ENCODE measurements around the gene CCDC30. TPM values are rescaled to one million over a fixed set of nuclear protein-coding genes. Genes with fewer than 3 reads are reported as not detected.

Gene CCDC30
- total RNA-seq, 4 donors from 2014 or later: 1.5 to 11.0 (median 6.0) TPM

DNA sequence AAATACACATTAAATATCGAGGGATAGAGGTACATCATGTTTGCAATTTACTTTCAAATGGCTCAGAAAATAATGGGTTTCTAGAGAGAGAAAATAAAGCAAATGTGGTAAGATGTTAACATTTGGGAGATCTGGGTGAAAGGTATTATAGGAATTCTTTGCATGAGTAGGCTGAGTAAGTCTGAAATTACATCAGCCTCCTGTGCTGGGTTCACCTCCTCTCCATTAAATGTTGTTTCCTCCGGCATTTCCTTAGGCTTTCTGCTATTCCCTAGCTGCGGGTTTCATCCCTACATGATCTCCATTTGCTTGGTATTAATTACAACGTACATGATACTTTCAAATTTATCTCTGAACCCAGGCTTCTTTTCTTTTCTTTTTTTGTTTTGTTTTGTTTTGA is 38.9 kb upstream of the CCDC30 start:
- H3K9me3 ChIP-seq: no peaks in the 10 kb centered on the region
- peaks cover 4 to 6% of the 10 kb centered on the region in 2 donors for H3K4me1 ChIP-seq
- intact Hi-C loops (cut with DNase I; ENCODE audit: low total_unique reads): no loop called here
- TF ChIP-seq, protein P1, sequence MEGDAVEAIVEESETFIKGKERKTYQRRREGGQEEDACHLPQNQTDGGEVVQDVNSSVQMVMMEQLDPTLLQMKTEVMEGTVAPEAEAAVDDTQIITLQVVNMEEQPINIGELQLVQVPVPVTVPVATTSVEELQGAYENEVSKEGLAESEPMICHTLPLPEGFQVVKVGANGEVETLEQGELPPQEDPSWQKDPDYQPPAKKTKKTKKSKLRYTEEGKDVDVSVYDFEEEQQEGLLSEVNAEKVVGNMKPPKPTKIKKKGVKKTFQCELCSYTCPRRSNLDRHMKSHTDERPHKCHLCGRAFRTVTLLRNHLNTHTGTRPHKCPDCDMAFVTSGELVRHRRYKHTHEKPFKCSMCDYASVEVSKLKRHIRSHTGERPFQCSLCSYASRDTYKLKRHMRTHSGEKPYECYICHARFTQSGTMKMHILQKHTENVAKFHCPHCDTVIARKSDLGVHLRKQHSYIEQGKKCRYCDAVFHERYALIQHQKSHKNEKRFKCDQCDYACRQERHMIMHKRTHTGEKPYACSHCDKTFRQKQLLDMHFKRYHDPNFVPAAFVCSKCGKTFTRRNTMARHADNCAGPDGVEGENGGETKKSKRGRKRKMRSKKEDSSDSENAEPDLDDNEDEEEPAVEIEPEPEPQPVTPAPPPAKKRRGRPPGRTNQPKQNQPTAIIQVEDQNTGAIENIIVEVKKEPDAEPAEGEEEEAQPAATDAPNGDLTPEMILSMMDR (IDR thresholded peaks at IDR 0.05): no peak
- no peak for TF ChIP-seq POLR2A (IDR thresholded peaks at IDR 0.05)
- H3K4me3 ChIP-seq: no peak overlapping the region
- no peaks in the 10 kb centered on the region for H3K27me3 ChIP-seq
- no peak overlapping the region for H3K27ac ChIP-seq
- DNase-seq: no peak
- peaks cover 0 to 3% of the 10 kb centered on the region in 2 donors for H3K36me3 ChIP-seq

DNA sequence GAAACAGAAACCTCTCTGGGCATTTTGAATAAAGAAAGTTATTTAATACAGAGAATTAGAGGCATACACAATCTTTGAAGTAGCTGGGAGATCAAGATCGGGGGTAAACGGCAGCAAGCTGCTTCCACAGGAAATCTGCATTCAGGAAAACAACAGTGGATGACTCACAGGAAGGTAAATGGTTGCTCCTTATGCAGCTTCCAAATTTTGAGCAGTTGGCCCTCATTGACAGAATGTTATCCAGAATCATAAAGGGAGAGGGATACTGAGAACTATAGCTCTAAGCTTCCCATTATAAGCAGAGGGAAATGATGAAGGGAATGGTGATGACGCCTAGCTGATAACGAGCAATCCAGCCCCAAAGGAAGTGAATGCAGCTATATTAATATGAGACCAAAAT is 35.8 kb upstream of the CCDC30 start:
- no peaks in the 10 kb centered on the region for H3K4me1 ChIP-seq

DNA sequence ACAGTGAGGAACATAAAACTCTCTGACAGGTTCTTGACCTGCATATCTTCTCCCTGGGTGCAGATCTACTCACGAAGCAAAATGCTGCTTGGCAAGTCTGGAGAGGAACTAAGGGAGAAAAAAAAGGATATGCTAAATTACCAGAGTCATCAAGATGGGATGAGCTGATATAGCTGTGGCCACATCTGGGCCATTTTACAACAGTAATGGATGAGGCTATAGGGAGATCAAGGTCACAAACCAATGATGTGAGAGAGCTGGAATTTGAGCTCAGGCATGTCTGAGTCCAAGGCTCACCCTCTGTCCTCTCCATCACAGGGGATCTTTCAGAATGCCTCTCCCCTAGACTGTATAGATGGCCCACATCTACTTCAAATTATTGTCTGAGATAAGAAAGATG is 33.5 kb upstream of the CCDC30 start:
- no peak overlapping the region for H3K27ac ChIP-seq
- H3K9me3 ChIP-seq: no peaks in the 10 kb centered on the region
- intact Hi-C loops (cut with DNase I; ENCODE audit: low total_unique reads): no loop called here

More for the DNA sequence above, 35.8 kb upstream of the CCDC30 start:
- H3K4me3 ChIP-seq: no peak overlapping the region
- H3K36me3 ChIP-seq: peaks cover 0 to 3% of the 10 kb centered on the region in 2 donors
- H3K27me3 ChIP-seq: no peaks in the 10 kb centered on the region
- intact Hi-C loops (cut with DNase I; ENCODE audit: low total_unique reads): no loop called here
- no peak overlapping the region for H3K27ac ChIP-seq
- no peak for DNase-seq
- no peaks in the 10 kb centered on the region for H3K9me3 ChIP-seq
- TF ChIP-seq POLR2A (IDR thresholded peaks at IDR 0.05): no peak
- TF ChIP-seq, protein P1 (IDR thresholded peaks at IDR 0.05): no peak

DNA sequence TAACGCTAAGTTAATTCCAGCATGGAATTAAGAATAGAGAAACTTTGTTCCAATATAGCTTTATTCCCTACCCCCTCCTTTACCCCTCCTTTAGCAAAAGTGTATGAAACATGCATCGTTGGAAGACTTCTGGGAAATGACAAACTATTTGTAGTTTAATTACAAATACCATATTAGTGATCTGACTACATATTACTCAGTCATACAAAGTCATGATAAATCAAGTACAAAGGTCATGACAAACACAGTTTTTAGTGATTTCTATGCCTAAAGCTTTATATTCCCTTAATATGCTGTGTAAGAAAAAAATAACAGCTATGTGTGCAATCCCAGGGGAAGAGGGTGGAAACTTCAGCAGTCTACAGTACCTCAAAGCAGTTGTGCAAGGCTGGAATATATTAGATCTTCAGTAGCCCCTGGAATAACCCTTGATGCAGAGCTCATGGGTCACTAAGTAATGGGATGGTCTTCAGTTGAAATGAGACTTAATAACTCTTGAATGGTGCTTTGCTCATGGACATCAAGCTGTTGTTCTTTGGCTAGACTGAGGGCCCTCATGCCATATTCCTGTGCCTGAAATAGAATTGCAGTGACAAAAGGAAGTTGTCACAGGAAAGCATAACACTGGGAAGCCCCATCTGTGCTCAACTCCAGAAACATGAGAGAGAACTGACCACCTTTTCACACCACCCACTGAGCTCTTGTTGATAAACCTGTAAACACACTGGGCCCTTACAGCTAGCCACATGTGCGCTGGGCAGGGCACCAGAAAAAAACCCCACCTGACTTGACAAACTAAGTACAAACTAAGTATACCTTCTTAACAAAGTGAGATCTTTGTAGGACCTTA is 32.6 kb upstream of the CCDC30 start:
- H3K4me3 ChIP-seq: no peak overlapping the region
- peaks cover 0 to 3% of the 10 kb centered on the region in 2 donors for H3K36me3 ChIP-seq
- H3K27ac ChIP-seq: no peak overlapping the region
- TF ChIP-seq POLR2A (IDR thresholded peaks at IDR 0.05): no peak
- TF ChIP-seq, protein P1 (IDR thresholded peaks at IDR 0.05): no peak
- no peaks in the 10 kb centered on the region for H3K9me3 ChIP-seq
- H3K27me3 ChIP-seq: no peaks in the 10 kb centered on the region
- intact Hi-C loops (cut with DNase I; ENCODE audit: low total_unique reads): no loop called here
- no peaks in the 10 kb centered on the region for H3K4me1 ChIP-seq
- DNase-seq: no peak

More for the DNA sequence above, 33.5 kb upstream of the CCDC30 start:
- no peaks in the 10 kb centered on the region for H3K4me1 ChIP-seq
- no peak overlapping the region for H3K4me3 ChIP-seq
- no peaks in the 10 kb centered on the region for H3K27me3 ChIP-seq
- TF ChIP-seq POLR2A (IDR thresholded peaks at IDR 0.05): no peak
- TF ChIP-seq, protein P1 (IDR thresholded peaks at IDR 0.05): no peak
- H3K36me3 ChIP-seq: peaks cover 0 to 3% of the 10 kb centered on the region in 2 donors
- DNase-seq: no peak

DNA sequence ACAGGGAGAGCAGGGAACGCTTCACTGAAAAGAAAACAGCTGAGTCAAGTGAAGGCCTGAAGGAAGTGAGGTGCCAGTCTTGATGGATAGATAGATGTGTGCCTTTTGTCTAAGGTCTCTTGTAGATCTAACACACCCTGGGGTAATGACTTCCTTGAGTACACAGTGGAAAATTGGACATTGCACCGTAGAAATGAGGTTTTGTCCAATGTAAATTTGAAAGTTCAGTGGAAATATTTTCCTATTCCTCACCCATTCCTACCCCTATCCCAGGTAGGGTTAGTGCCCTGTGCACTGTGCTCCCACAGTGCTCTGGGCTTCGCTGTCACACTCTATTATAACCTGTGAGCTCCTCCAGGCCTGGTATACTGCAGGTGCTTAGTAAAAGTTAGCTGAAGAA is 31.6 kb upstream of the CCDC30 start:
- no peak for DNase-seq
- H3K27me3 ChIP-seq: no peaks in the 10 kb centered on the region
- H3K4me3 ChIP-seq: no peak overlapping the region
- H3K9me3 ChIP-seq: no peaks in the 10 kb centered on the region
- no peaks in the 10 kb centered on the region for H3K4me1 ChIP-seq
- peaks cover 0 to 3% of the 10 kb centered on the region in 2 donors for H3K36me3 ChIP-seq
- intact Hi-C loops (cut with DNase I; ENCODE audit: low total_unique reads): no loop called here
- no peak for TF ChIP-seq POLR2A (IDR thresholded peaks at IDR 0.05)
- TF ChIP-seq, protein P1 (IDR thresholded peaks at IDR 0.05): no peak
- no peak overlapping the region for H3K27ac ChIP-seq

Measured in uterus (tissue), 4 donors.